HEK293 (cell line): ENCODE results near the gene MTA3.

Source experiments
- CTCF ChIA-PET: fragments of 350-600 bp; formaldehyde crosslinking; extraction: SDS; loops from one replicate; lab custom pipeline; 2021; ENCODE audit warnings: antibody characterized with exemption; lab: Yijun Ruan, JAX
- POLR2A ChIA-PET: fragments of 300-600 bp; formaldehyde crosslinking; extraction: SDS; loops from one replicate; lab custom pipeline; 2020; ENCODE audit warnings: antibody characterized with exemption, inconsistent platforms; lab: Yijun Ruan, JAX
- H3K27ac ChIP-seq: fragments of 200-500 bp; sonication (Bioruptor generic); 2 replicates; pipeline ENCODE4 v1.5.1; 2014; ENCODE audit warnings: low read depth, low read length, control low read depth, inconsistent platforms; ENCODE audit errors: extremely low read depth
- H3K36me3 ChIP-seq, 2 experiments: fragments of 200-500 bp in 1 of 2; sonication (Bioruptor generic) in 1 of 2; 1 replicate in 1 of 2; 2 replicates in 1 of 2; pipeline ENCODE4 v1.5.1; 2014 to 2017; ENCODE audit warnings: inconsistent platforms in 2 of 2, low read length in 2 of 2; ENCODE audit not compliant: control insufficient read depth in 2 of 2, insufficient read depth in 1 of 2
- H3K4me1 ChIP-seq: fragments of 200-500 bp; sonication (Bioruptor generic); 2 replicates; pipeline ENCODE4 v1.5.1; 2014; ENCODE audit warnings: mild to moderate bottlenecking, low read length, inconsistent platforms; ENCODE audit not compliant: control insufficient read depth, insufficient read depth
- H3K4me3 ChIP-seq: 2 replicates; pipeline ENCODE4 v1.5.1; 2011; ENCODE audit warnings: low read depth, mild to moderate bottlenecking, control low read depth, low read length, moderate library complexity
- H3K9me3 ChIP-seq: fragments of 200-500 bp; sonication (Bioruptor generic); 2 replicates; pipeline ENCODE4 v1.5.1; 2014; ENCODE audit warnings: low read depth, low read length, inconsistent platforms; ENCODE audit not compliant: control insufficient read depth, insufficient read depth
- CTCF ChIP-seq: fragments of 450-650 bp; formaldehyde crosslinking; IDR thresholded peaks from 2 replicates; pipeline ENCODE4 v1.5.1; 2016; ENCODE audit warnings: missing biosample characterization, missing genetic modification characterization
- HOXC10 ChIP-seq: sonication (generic); formaldehyde crosslinking; IDR thresholded peaks from 2 replicates; pipeline ENCODE4 v1.8.1; 2023; ENCODE audit warnings: mild to moderate bottlenecking, missing genetic modification reagents
- RBAK ChIP-seq: fragments of 450-650 bp; formaldehyde crosslinking; IDR thresholded peaks from 2 replicates; pipeline ENCODE4 v1.5.1; 2016; ENCODE audit warnings: missing biosample characterization, missing genetic modification characterization
- YY2 ChIP-seq: fragments of 450-650 bp; formaldehyde crosslinking; IDR thresholded peaks from 2 replicates; pipeline ENCODE4 v1.5.1; 2016; ENCODE audit warnings: missing biosample characterization, missing genetic modification characterization
- ZBTB11 ChIP-seq: fragments of 450-650 bp; formaldehyde crosslinking; conservative IDR thresholded peaks from 2 replicates; pipeline ENCODE4 v1.5.1; 2016; ENCODE audit warnings: low read depth, missing biosample characterization, missing genetic modification characterization
- ZNF10 ChIP-seq: fragments of 450-650 bp; formaldehyde crosslinking; IDR thresholded peaks from 2 replicates; pipeline ENCODE4 v1.5.1; 2017; ENCODE audit warnings: missing biosample characterization, missing genetic modification characterization
- ZNF148 ChIP-seq: fragments of 450-650 bp; formaldehyde crosslinking; IDR thresholded peaks from 2 replicates; pipeline ENCODE4 v1.5.0; 2017; ENCODE audit warnings: missing biosample characterization, missing genetic modification characterization, borderline replicate concordance
- ZNF157 ChIP-seq: fragments of 450-650 bp; formaldehyde crosslinking; IDR thresholded peaks from 2 replicates; pipeline ENCODE4 v1.5.1; 2016; ENCODE audit warnings: missing biosample characterization, missing genetic modification characterization
- ZNF184 ChIP-seq: fragments of 450-650 bp; IDR thresholded peaks from 2 replicates; pipeline ENCODE4 v1.5.1; 2018; ENCODE audit warnings: missing biosample characterization, mild to moderate bottlenecking, missing genetic modification characterization
- ZNF292 ChIP-seq: fragments of 450-650 bp; formaldehyde crosslinking; IDR thresholded peaks from 2 replicates; pipeline ENCODE4 v1.5.1; 2016; ENCODE audit warnings: low read depth, missing biosample characterization, missing genetic modification characterization, borderline replicate concordance
- ZNF350 ChIP-seq: fragments of 450-650 bp; formaldehyde crosslinking; IDR thresholded peaks from 2 replicates; pipeline ENCODE4 v1.5.0; 2017; ENCODE audit warnings: missing biosample characterization, mild to moderate bottlenecking, missing genetic modification characterization
- ZNF354C ChIP-seq: fragments of 450-650 bp; formaldehyde crosslinking; IDR thresholded peaks from 2 replicates; pipeline ENCODE4 v1.5.1; 2016; ENCODE audit warnings: missing biosample characterization, missing genetic modification characterization, low read depth, borderline replicate concordance
- ZNF366 ChIP-seq: fragments of 450-650 bp; formaldehyde crosslinking; conservative IDR thresholded peaks from 2 replicates; pipeline ENCODE4 v1.5.1; 2016; ENCODE audit warnings: missing biosample characterization, missing genetic modification characterization
- ZNF473 ChIP-seq: fragments of 450-650 bp; formaldehyde crosslinking; IDR thresholded peaks from 2 replicates; pipeline ENCODE4 v1.5.1; 2017; ENCODE audit warnings: missing biosample characterization, missing genetic modification characterization
- ZNF529 ChIP-seq: fragments of 450-650 bp; formaldehyde crosslinking; IDR thresholded peaks from 2 replicates; pipeline ENCODE4 v1.5.1; 2017; ENCODE audit warnings: missing genetic modification characterization, missing biosample characterization; ENCODE audit not compliant: insufficient replicate concordance
- ZNF548 ChIP-seq: fragments of 450-650 bp; formaldehyde crosslinking; IDR thresholded peaks from 2 replicates; pipeline ENCODE4 v1.5.1; 2016; ENCODE audit warnings: missing biosample characterization, missing genetic modification characterization
- ZNF558 ChIP-seq: fragments of 450-650 bp; formaldehyde crosslinking; IDR thresholded peaks from 2 replicates; pipeline ENCODE4 v1.5.1; 2016; ENCODE audit warnings: missing biosample characterization, missing genetic modification characterization
- ZNF776 ChIP-seq: fragments of 450-650 bp; formaldehyde crosslinking; IDR thresholded peaks from 2 replicates; pipeline ENCODE4 v1.5.0; 2017; ENCODE audit warnings: missing biosample characterization, missing genetic modification characterization, borderline replicate concordance
- ZNF792 ChIP-seq: fragments of 450-650 bp; formaldehyde crosslinking; IDR thresholded peaks from 2 replicates; pipeline ENCODE4 v1.5.1; 2016; ENCODE audit warnings: missing biosample characterization, missing genetic modification characterization
- ZNF843 ChIP-seq: fragments of 450-650 bp; formaldehyde crosslinking; IDR thresholded peaks from 2 replicates; pipeline ENCODE4 v1.5.1; 2016; ENCODE audit warnings: missing biosample characterization, missing genetic modification characterization

MTA3 gene

GRCh38 chr2:42693688-42694479 lies 125.5 kb downstream of the MTA3 start:
- TF ChIP-seq ZNF529: no peak
- TF ChIP-seq RBAK (tag by site-specific recombination): no peak
- no peak for TF ChIP-seq ZNF350 (tag by site-specific recombination)
- TF ChIP-seq ZNF548 (tag by site-specific recombination): no peak
- no peak for TF ChIP-seq ZNF473 (tag by site-specific recombination)
- TF ChIP-seq ZNF354C: no peak
- no peak for TF ChIP-seq ZNF776
- no peak for TF ChIP-seq YY2 (tag by site-specific recombination)
- no peak for TF ChIP-seq CTCF (tag by site-specific recombination)
- no peak for TF ChIP-seq ZNF558 (tag by site-specific recombination)
- no peak for TF ChIP-seq ZNF792
- TF ChIP-seq HOXC10: no peak
- TF ChIP-seq, all 188 proteins: peak for 0
- POLR2A ChIA-PET: no interaction called here
- H3K27ac ChIP-seq: no peak overlapping the region

GRCh38 chr2:42696987-42697386 lies 128.6 kb downstream of the MTA3 start:
- Histone ChIP-seq H3K9me3 (no peaks in the 10 kb centered on the region), H3K4me1 (no peaks in the 10 kb centered on the region), H3K27ac (no peak overlapping the region), H3K36me3 (peaks cover 5 to 11% of the 10 kb centered on the region in 2 experiments), H3K4me3 (no peak overlapping the region)
- POLR2A ChIA-PET: no interaction called here
- CTCF ChIA-PET: interaction anchor here (0.6 kb wide), 1 partner anchor 39 kb away, joined by 5 read pairs; no protein-coding TSS in a partner anchor
- TF ChIP-seq ZNF292 (tag by site-specific recombination) (no peak), ZBTB11 (no peak), ZNF148 (tag by site-specific recombination) (no peak), ZNF366 (no peak), ZNF10 (tag by site-specific recombination) (no peak), ZNF843 (tag by site-specific recombination) (no peak), ZNF157 (no peak), ZNF184 (tag by site-specific recombination) (no peak)

More at GRCh38 chr2:42693688-42694479, 125.5 kb downstream of the MTA3 start:
- H3K9me3 ChIP-seq: no peaks in the 10 kb centered on the region
- no peak overlapping the region for H3K4me3 ChIP-seq
- H3K36me3 ChIP-seq: peaks cover 5 to 11% of the 10 kb centered on the region in 2 experiments
- CTCF ChIA-PET: interaction anchor here (0.9 kb wide), 1 partner anchor 30 kb away, joined by 4 read pairs; no protein-coding TSS in a partner anchor
- H3K4me1 ChIP-seq: no peaks in the 10 kb centered on the region
